Measurements from ENCODE around the gene MCF2L2.

The MCF2L2 gene

GRCh38 chr3:183439515-183439914 lies 11.1 kb upstream of the MCF2L2 start:
- Histone ChIP-seq H3K27ac (no peak overlapping the region), H3K9me3 (peaks cover 6% of the 10 kb centered on the region), H3K36me3 (no peaks in the 10 kb centered on the region), H3K4me3 (ENCODE audit: low read depth in 1 of 2, low read length in 1 of 2) (no peak overlapping the region), H3K27me3 (peaks cover 4% of the 10 kb centered on the region), H3K4me1 (ENCODE audit: control insufficient read depth in 1 of 2, insufficient read depth in 1 of 2, low read depth in 1 of 2, low read length in 1 of 2) (no peaks in the 10 kb centered on the region)
- TF ChIP-seq CTCF (IDR thresholded peaks at IDR 0.05): no peak

DNA sequence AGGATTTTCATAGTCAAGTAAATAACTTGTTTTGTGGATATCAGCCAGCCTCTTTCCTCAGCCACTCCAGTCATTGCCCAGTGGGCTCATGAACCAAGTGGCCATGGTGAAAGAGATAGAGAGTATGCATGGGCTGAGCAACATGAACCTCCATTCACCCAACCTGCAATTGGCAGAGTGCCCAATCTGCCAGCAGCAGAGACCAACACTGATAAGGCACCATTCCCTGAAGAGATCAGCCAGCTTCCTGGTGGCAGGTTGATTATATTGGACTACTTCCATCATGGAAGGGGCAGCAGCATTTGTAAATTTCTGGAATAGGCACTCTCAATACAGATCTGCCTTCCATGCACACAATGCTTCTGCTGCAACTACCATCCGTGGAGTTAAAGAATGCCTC lies 10.3 kb upstream of the MCF2L2 start:
- no peak overlapping the region for H3K4me3 ChIP-seq (ENCODE audit: low read depth in 1 of 2, low read length in 1 of 2)
- peaks cover 3% of the 10 kb centered on the region for H3K9me3 ChIP-seq
- H3K4me1 ChIP-seq (ENCODE audit: control insufficient read depth in 1 of 2, insufficient read depth in 1 of 2, low read depth in 1 of 2, low read length in 1 of 2): no peaks in the 10 kb centered on the region
- no peak overlapping the region for H3K27ac ChIP-seq
- no peaks in the 10 kb centered on the region for H3K36me3 ChIP-seq
- H3K27me3 ChIP-seq: peaks cover 6% of the 10 kb centered on the region
- TF ChIP-seq CTCF (IDR thresholded peaks at IDR 0.05): no peak

DNA sequence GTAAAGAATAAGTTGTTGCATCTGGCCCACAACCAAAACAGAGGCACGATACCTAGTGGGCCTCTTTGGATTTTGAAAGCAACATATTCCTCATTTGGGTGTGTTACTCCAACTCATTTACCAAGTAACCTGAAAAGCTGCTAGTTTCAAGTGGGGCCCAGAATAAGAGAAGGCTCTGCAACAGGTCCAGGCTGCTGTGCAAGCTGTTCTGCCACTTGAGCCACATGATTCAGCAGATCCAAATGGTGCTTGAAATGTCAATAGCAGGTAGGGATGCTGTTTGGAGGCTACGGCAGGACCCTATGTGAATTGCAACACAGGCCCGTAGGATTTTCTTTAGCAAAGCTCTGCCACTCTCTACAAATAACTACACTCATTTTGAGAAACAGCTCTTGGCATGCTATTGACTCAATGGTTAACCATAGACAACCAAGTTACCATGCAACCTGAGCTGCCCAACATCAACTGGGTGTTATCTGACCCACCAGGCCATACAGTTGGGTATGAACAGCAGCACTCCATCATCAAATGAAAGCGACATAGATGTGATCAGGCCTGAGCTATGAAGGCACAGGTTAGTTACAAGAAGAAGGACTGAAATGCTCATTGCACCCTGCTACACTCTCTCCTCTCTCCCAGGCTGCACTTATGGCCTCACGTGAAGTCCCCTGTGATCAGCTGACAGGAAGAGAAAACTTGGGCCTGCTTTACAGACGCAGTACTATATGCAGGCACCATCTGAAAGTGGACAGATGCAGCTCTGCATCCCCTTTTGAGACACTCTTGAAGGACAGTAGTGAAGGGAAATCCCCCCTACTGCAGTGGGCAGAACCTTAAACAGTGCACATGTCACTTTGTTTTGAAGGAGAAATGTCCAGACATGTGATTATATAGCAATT lies 9.5 kb upstream of the MCF2L2 start:
- H3K9me3 ChIP-seq: no peaks in the 10 kb centered on the region
- H3K27ac ChIP-seq: no peak overlapping the region
- no peaks in the 10 kb centered on the region for H3K36me3 ChIP-seq
- no peak overlapping the region for H3K4me3 ChIP-seq (ENCODE audit: low read depth in 1 of 2, low read length in 1 of 2)
- H3K4me1 ChIP-seq (ENCODE audit: control insufficient read depth in 1 of 2, insufficient read depth in 1 of 2, low read depth in 1 of 2, low read length in 1 of 2): no peaks in the 10 kb centered on the region
- H3K27me3 ChIP-seq: peaks cover 14% of the 10 kb centered on the region
- TF ChIP-seq CTCF (IDR thresholded peaks at IDR 0.05): no peak

GRCh38 chr3:183437061-183437460 lies 8.6 kb upstream of the MCF2L2 start:
- Histone ChIP-seq H3K36me3 (no peaks in the 10 kb centered on the region), H3K4me1 (ENCODE audit: control insufficient read depth in 1 of 2, insufficient read depth in 1 of 2, low read depth in 1 of 2, low read length in 1 of 2) (no peaks in the 10 kb centered on the region), H3K9me3 (no peaks in the 10 kb centered on the region), H3K27ac (no peak overlapping the region), H3K4me3 (ENCODE audit: low read depth in 1 of 2, low read length in 1 of 2) (no peak overlapping the region), H3K27me3 (peaks cover 17% of the 10 kb centered on the region)
- TF ChIP-seq CTCF (IDR thresholded peaks at IDR 0.05): no peak

GRCh38 chr3:183435661-183436060 lies 7.2 kb upstream of the MCF2L2 start:
- peaks cover 30% of the 10 kb centered on the region for H3K27me3 ChIP-seq
- H3K4me1 ChIP-seq (ENCODE audit: control insufficient read depth in 1 of 2, insufficient read depth in 1 of 2, low read depth in 1 of 2, low read length in 1 of 2): no peaks in the 10 kb centered on the region
- no peak overlapping the region for H3K4me3 ChIP-seq (ENCODE audit: low read depth in 1 of 2, low read length in 1 of 2)
- H3K36me3 ChIP-seq: no peaks in the 10 kb centered on the region
- no peak for TF ChIP-seq CTCF (IDR thresholded peaks at IDR 0.05)
- H3K9me3 ChIP-seq: no peaks in the 10 kb centered on the region
- no peak overlapping the region for H3K27ac ChIP-seq
